Kidney epithelial cell (primary cell): ENCODE measurements around the gene TP53BP2. TPM values are rescaled to one million over a fixed set of nuclear protein-coding genes. Genes with fewer than 3 reads are reported as not detected.

Source experiments
- DNase-seq: peaks from one replicate; pipeline ENCODE4 v3.0.0-alpha.2; 2010; ENCODE audit warnings: low read depth
- H3K27me3 ChIP-seq: 2 replicates; pipeline ENCODE4 v1.6.0; 2011; ENCODE audit warnings: low read length; ENCODE audit not compliant: control insufficient read depth, insufficient read depth
- H3K36me3 ChIP-seq: 2 replicates; pipeline ENCODE4 v1.5.1; 2011; ENCODE audit warnings: low read length; ENCODE audit not compliant: control insufficient read depth, insufficient read depth
- H3K4me3 ChIP-seq: 2 replicates; pipeline ENCODE4 v1.5.1; 2011; ENCODE audit warnings: low read depth, mild to moderate bottlenecking, control low read depth, low read length
- CTCF ChIP-seq: IDR thresholded peaks from 2 replicates; pipeline ENCODE4 v1.5.1; 2011; ENCODE audit warnings: mild to moderate bottlenecking, moderate library complexity, low read length, control low read depth, inconsistent platforms; ENCODE audit not compliant: insufficient read depth, poor library complexity, severe bottlenecking
- total RNA-seq: library from RNA; depleted of rRNA; stranded (reverse); fragments of >200 nt; gene quantifications from 2 replicates; pipeline ENCODE4 v1.2.3, GENCODE V29; 2015

TP53BP2 gene
- total RNA-seq, 1 donor from 2014 or later = 97.1 TPM

GRCh38 chr1:223802032-223802431 is 43.7 kb downstream of the TP53BP2 start:
- TF ChIP-seq CTCF = no peak
- H3K36me3 ChIP-seq = peaks cover 3% of the 10 kb centered on the region
- H3K27me3 ChIP-seq = no peaks in the 10 kb centered on the region
- no peak overlapping the region for H3K4me3 ChIP-seq
- no peak for DNase-seq

- Histone ChIP-seq H3K27me3 (no peaks in the 10 kb centered on the region), H3K4me3 (no peak overlapping the region), H3K36me3 (peaks cover 3% of the 10 kb centered on the region)
- no peak for DNase-seq
- no peak for TF ChIP-seq CTCF
Measured at GRCh38 chr1:223796210-223796609, 49.5 kb downstream of the TP53BP2 start.

GRCh38 chr1:223794136-223794880 is 51.4 kb downstream of the TP53BP2 start:
- no peaks in the 10 kb centered on the region for H3K27me3 ChIP-seq
- no peak for TF ChIP-seq CTCF
- H3K36me3 ChIP-seq = peaks cover 3% of the 10 kb centered on the region
- H3K4me3 ChIP-seq = no peak overlapping the region
- no peak for DNase-seq

- no peaks in the 10 kb centered on the region for H3K27me3 ChIP-seq
- DNase-seq = no peak
- H3K4me3 ChIP-seq = no peak overlapping the region
- TF ChIP-seq CTCF = no peak
- H3K36me3 ChIP-seq = peaks cover 3% of the 10 kb centered on the region
Measured at GRCh38 chr1:223793716-223794115, 52.0 kb downstream of the TP53BP2 start.

GRCh38 chr1:223792046-223792445 is 53.7 kb downstream of the TP53BP2 start:
- H3K27me3 ChIP-seq = no peaks in the 10 kb centered on the region
- H3K36me3 ChIP-seq = no peaks in the 10 kb centered on the region

More at GRCh38 chr1:223792046-223792445, 53.7 kb downstream of the TP53BP2 start:
- no peak for DNase-seq
- H3K4me3 ChIP-seq = no peak overlapping the region
- TF ChIP-seq CTCF = no peak
